ENCODE results near the gene HCRTR1.

GRCh38 chr1:31575369-31576140, 41.9 kb upstream of the HCRTR1 start:
- TF ChIP-seq CTCF (conservative IDR thresholded peaks at IDR 0.05 in 1 of 2, IDR thresholded peaks at IDR 0.05 in 1 of 2; ENCODE audit: low read depth in 1 of 2, low read length in 2 of 2) (no peak), EZH2 (IDR thresholded peaks at IDR 0.05; ENCODE audit: low read length, missing control alignments) (no peak)

All from fibroblast of lung (primary cell).